ENCODE results near the gene NAALADL2. TPM values are rescaled to one million over a fixed set of nuclear protein-coding genes. Genes with fewer than 3 reads are reported as not detected.
A peak's percentile ranks its signal among the peaks of the same experiment; 100 is the strongest.

NAALADL2 gene
- total and polyA plus RNA-seq, 8 donors: 0.76 to 15.4 (median 7.9) TPM

DNA sequence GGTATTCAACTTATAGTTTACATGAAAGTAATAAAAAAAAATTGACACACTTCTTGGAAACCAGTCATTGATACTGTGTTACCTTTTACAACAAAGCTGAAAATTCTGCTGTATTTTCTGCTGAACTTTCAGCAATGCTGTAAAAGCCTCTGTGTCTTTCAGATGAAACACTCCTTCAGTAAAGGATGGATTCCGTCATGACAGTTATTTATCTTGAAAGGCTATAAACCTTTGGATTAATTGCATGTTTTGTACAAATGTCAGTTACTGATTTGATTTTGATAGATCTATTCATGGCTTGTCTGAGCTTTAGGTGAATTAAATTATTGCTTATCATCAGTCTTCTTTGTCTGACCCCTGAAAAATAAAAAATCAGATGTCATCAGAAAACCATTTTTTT is 355.1 kb downstream of the NAALADL2 start:
- Histone ChIP-seq H3K36me3 (no peaks in the 10 kb centered on the region), H3K4me3 (no peak overlapping the region), H3K27ac (no peak overlapping the region), H3K27me3 (no peaks in the 10 kb centered on the region), H3K4me1 (no peaks in the 10 kb centered on the region), H3K9me3 (no peaks in the 10 kb centered on the region)
- no peak for DNase-seq
- TF ChIP-seq, protein P1, sequence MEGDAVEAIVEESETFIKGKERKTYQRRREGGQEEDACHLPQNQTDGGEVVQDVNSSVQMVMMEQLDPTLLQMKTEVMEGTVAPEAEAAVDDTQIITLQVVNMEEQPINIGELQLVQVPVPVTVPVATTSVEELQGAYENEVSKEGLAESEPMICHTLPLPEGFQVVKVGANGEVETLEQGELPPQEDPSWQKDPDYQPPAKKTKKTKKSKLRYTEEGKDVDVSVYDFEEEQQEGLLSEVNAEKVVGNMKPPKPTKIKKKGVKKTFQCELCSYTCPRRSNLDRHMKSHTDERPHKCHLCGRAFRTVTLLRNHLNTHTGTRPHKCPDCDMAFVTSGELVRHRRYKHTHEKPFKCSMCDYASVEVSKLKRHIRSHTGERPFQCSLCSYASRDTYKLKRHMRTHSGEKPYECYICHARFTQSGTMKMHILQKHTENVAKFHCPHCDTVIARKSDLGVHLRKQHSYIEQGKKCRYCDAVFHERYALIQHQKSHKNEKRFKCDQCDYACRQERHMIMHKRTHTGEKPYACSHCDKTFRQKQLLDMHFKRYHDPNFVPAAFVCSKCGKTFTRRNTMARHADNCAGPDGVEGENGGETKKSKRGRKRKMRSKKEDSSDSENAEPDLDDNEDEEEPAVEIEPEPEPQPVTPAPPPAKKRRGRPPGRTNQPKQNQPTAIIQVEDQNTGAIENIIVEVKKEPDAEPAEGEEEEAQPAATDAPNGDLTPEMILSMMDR (IDR thresholded peaks at IDR 0.05): no peak
- FAIRE-seq: no peak
- 85 to 88% methylated on average over 1 of the region's 1 CpG for WGBS, 2 donors
- no peak for ATAC-seq
- intact Hi-C loops (cut with DNase I): no loop called here

DNA sequence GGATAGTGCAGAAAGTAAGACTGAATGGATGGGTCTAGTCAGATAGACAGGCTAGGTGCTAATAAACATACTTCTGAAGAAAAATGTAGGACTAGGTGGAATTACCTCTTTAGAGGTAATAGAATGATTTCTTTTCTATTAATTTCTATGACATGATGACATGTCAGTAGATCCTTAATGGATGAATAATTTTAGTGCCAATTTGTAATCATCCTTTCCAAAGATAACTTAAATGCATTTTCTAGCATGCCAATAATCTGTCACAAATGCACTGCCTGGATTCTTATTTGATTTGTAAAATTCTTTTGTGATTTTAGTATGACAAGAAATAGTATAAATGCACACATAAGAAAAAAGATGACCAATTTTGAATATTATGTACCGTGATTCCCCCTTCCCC is 356.7 kb downstream of the NAALADL2 start:
- H3K27ac ChIP-seq: no peak overlapping the region
- H3K4me1 ChIP-seq: no peaks in the 10 kb centered on the region
- no peak overlapping the region for H3K4me3 ChIP-seq
- no peaks in the 10 kb centered on the region for H3K9me3 ChIP-seq
- H3K36me3 ChIP-seq: no peaks in the 10 kb centered on the region
- intact Hi-C loops (cut with DNase I): no loop called here
- ATAC-seq (no peak), DNase-seq (no peak), FAIRE-seq (no peak)
- H3K27me3 ChIP-seq: no peaks in the 10 kb centered on the region
- TF ChIP-seq, protein P1 (IDR thresholded peaks at IDR 0.05): no peak
- 80 to 93% methylated on average over 1 of the region's 1 CpG for WGBS, 2 donors

DNA sequence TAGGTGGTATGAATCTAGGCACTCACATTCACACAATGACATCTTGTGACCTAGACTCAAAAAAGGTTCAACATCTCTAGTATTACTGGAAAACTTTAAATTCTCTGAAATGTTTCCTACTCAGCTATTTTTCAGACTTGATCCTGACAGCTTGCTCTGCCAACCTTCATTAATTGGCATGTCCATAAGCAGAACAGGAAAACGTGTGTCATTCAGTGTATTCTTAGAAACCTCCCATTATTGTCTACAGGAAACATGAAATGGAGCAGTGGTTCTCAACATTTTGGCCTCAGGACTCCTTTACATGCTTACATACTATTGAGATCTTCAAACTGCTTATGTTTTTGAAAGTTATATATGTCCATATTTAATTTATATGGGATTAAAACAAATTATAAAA is 363.2 kb downstream of the NAALADL2 start:
- DNase-seq (no peak), ATAC-seq (no peak), FAIRE-seq (no peak)
- whole genome bisulfite sequencing, 2 donors: 31 to 35% methylated on average over 1 of the region's 1 CpG
- Histone ChIP-seq H3K9me3 (no peaks in the 10 kb centered on the region), H3K27ac (no peak overlapping the region), H3K4me3 (no peak overlapping the region), H3K27me3 (no peaks in the 10 kb centered on the region), H3K4me1 (peaks cover 0 to 4% (median 0%) of the 10 kb centered on the region in 3 donors), H3K36me3 (no peaks in the 10 kb centered on the region)
- TF ChIP-seq, protein P1 (IDR thresholded peaks at IDR 0.05): no peak
- intact Hi-C loops (cut with DNase I): no loop called here

DNA sequence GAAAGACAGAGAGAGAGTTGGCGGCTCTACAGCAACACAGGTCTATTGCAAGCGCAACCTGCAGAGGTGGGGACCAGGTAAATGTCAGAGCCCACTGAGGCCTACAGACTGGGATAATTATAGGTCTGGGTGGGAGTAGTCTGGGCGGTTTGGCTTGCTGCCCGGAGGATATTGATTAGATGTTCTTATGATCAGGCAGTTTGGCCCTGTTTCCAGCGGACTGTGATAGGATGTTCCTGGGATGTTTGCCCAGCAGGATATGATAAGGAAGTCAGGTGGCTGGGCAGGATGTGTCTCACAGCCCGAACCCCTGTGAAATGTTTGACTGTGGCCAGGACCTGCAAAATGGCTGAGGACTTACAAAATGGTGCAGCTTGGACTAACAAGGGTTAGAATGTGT is 364.9 kb downstream of the NAALADL2 start:
- TF ChIP-seq, protein P1 (IDR thresholded peaks at IDR 0.05): no peak
- Histone ChIP-seq H3K27me3 (no peaks in the 10 kb centered on the region), H3K27ac (no peak overlapping the region), H3K4me1 (peaks cover 0 to 4% (median 0%) of the 10 kb centered on the region in 3 donors), H3K9me3 (no peaks in the 10 kb centered on the region), H3K36me3 (no peaks in the 10 kb centered on the region), H3K4me3 (no peak overlapping the region)
- intact Hi-C loops (cut with DNase I): no loop called here
- DNase-seq (peak in 5 of 6 donors; percentile 24 to 56 (median 38)), ATAC-seq (peak; percentile 31 to 79 (median 56)), FAIRE-seq (no peak)
- 20 to 26% methylated on average over 6 of the region's 6 CpGs for WGBS, 2 donors

DNA sequence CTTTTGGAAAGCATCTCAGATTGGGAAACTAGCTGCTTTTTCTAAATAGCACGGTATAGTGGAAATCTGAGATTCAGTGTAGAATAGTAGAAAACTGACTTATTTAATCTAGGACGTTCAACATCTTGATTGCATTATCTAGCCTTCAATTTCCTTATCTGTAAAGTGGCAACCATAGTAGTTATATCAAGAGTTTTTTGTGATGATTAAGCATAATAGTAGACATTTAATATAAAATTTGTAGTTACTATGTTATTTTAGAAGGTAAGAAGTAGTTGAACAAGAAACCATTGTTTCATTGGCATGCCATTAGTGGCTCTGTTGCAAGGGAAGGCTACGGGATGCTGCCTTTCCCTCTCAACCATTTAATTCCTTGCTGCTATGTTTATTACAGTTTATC is 367.3 kb downstream of the NAALADL2 start:
- Histone ChIP-seq H3K4me3 (no peak overlapping the region), H3K9me3 (no peaks in the 10 kb centered on the region), H3K4me1 (peaks cover 0 to 4% (median 0%) of the 10 kb centered on the region in 3 donors), H3K27me3 (no peaks in the 10 kb centered on the region), H3K36me3 (no peaks in the 10 kb centered on the region), H3K27ac (no peak overlapping the region)
- FAIRE-seq (no peak), ATAC-seq (no peak), DNase-seq (no peak)
- WGBS, 2 donors: 69 to 74% methylated on average over 3 of the region's 3 CpGs
- TF ChIP-seq, protein P1 (IDR thresholded peaks at IDR 0.05): no peak
- intact Hi-C loops (cut with DNase I): no loop called here
